ENCODE results near the gene PRM2.

DNA sequence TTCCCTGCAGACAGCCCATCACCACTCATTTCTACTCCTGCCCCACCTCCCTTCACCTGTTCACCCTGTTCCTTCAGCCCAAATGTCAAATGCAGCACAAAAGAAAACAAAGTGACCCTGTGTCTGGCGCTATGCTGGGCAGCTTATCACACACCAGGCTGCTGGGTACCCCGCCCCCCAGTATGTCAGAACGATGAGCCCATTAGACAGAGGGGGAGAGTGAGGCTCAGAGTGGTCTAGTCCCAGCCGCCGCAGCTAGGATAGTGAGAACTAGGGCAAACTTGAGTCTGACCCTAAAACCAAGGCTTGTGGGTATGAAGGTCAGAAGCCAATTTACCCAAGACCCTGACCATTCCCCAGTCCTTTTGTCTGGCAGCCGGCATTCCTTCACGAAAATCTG lies 11.2 kb downstream of the PRM2 start:
- TF ChIP-seq EZH2phosphoT487 (IDR thresholded peaks at IDR 0.05; ENCODE audit: borderline replicate concordance, low read depth) = no peak
- TF ChIP-seq, protein P1, sequence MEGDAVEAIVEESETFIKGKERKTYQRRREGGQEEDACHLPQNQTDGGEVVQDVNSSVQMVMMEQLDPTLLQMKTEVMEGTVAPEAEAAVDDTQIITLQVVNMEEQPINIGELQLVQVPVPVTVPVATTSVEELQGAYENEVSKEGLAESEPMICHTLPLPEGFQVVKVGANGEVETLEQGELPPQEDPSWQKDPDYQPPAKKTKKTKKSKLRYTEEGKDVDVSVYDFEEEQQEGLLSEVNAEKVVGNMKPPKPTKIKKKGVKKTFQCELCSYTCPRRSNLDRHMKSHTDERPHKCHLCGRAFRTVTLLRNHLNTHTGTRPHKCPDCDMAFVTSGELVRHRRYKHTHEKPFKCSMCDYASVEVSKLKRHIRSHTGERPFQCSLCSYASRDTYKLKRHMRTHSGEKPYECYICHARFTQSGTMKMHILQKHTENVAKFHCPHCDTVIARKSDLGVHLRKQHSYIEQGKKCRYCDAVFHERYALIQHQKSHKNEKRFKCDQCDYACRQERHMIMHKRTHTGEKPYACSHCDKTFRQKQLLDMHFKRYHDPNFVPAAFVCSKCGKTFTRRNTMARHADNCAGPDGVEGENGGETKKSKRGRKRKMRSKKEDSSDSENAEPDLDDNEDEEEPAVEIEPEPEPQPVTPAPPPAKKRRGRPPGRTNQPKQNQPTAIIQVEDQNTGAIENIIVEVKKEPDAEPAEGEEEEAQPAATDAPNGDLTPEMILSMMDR (IDR thresholded peaks at IDR 0.05) = no peak
- no peak for TF ChIP-seq TAF1 (IDR thresholded peaks at IDR 0.05; ENCODE audit: borderline replicate concordance, low read depth, low read length)

All from SK-N-SH (cell line).